ENCODE results near the gene ZNF189. TPM values are rescaled to one million over a fixed set of nuclear protein-coding genes. Genes with fewer than 3 reads are reported as not detected.

ZNF189 gene
- total RNA-seq, 1 donor from 2014 or later: 21.5 TPM

DNA sequence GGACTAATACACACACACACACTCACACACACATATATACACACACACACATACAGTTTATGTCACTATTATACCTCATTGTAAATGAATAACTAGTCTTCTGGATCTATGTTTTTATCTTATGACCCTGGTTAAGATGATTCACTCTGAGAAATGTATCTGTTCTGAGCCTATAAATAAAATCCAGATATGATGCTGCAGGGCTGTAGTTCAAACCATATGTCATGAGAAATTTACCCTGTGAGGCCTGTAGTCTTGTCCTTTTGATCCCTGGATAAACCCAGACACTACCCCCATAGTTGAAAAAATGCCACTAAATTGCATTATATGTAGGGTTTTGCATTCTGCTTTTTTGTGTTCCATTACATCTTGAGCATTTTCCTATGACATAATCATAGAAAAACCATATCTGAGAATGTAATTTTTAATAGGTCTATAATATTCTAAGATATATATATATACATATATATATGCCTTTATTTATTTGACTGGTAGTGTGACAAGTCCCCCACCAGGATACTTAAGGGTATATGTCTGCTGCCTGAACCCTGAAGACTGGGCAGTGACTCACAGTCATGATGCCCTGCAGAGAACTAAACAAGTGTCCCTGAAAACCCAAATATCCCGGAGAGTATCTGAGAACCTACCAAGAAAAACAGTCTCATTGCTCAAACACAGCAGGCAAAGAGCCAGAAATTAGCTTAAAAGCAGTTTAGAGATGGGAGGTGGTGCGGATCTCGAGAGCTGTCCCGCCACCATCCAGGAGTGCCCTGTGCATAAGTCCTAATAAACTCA lies 55.3 kb downstream of the ZNF189 start:
- no peak for DNase-seq (ENCODE audit: low spot score)

DNA sequence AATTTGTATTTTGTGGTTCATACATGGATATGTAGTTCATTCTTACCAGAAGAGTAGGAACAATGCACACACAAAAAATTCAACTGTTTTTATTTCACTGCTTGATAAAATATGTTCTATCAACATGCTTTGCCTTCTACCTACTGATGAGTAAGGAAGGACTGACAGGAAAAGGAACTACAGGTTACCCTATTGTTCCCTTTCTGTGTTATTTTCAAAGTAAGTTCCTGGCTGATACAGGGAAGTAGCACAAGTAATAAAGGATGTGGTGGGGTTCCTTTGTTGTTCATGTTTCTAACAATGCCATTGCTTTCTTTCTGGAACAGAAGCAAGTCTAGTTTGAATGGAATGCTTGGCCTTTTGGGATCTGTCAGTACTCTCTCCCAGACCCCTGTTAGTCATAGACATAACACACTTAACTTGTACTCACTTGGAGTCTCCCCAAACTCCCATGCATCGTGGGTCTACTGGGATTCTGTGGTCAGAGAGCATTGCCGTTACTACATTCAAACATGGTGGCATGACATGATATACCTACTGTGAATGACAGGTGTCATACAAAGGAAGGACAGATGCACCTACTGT lies 57.1 kb downstream of the ZNF189 start:
- DNase-seq (ENCODE audit: low spot score): no peak

- no peak for DNase-seq (ENCODE audit: low spot score)
These were observed 58.4 kb downstream of the ZNF189 start for GRCh38 chr9:101457003-101457402.

DNA sequence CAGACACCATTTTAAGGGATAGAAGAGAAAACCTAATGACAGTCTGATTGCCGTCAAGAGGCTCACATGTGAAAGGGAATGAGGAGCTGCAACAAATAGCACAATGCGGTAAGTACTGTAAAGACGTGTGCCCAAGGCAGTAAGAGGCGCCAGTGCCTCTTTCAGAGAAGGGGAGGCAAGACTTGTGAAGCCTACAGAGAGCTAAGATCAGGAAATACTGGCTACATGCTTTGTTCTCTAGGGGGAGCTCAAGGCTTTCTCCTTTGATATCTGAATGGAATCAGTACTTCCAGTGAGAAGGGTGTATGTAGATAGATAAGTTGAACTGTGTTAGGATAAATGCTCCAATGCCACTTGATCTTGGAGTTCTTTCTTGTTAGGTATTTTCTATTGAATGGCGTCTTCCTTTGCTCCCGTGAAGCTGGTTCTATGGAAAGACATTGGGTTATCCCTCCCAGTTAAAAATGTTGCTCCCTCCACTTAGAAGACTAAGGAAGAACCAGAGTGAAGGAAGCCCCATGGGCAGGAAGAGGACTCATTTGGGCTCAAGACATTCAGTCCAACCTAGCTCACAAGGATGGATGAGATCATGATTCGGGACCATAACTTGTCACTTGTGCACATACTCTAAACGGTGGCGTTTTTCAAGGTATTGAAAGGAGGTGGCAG lies 60.4 kb downstream of the ZNF189 start:
- DNase-seq (ENCODE audit: low spot score): no peak

Other genes with a start within 250 kb of the ZNF189 start
- gene BAAT, start 13.8 kb upstream of the ZNF189 start, total RNA-seq: not detected
- 11.9 TPM for gene MRPL50, start 233 bp upstream of the ZNF189 start, total RNA-seq
- 0.70 TPM for gene ALDOB, start 36.9 kb downstream of the ZNF189 start, total RNA-seq
- gene RNF20, start 135.0 kb downstream of the ZNF189 start, total RNA-seq: 41.4 TPM
- not detected for gene PPP3R2, start 196.1 kb downstream of the ZNF189 start, total RNA-seq

Measured in ureter (tissue), 1 donor.